A673 (cell line): ENCODE measurements around the gene CEND1. TPM values are rescaled to one million over a fixed set of nuclear protein-coding genes. Genes with fewer than 3 reads are reported as not detected.

Experiments
- BruUV-seq: library from RNA; stranded (reverse); fragments of 400-500 nt; replicated peaks from 2 replicates; lab custom pipeline; 2021; lab: Mats Ljungman, UMichigan
- CTCF ChIA-PET: fragments of 300-600 bp; sonication (Branson Sonifier 250); formaldehyde crosslinking; loops from one replicate; lab custom pipeline; 2022; ENCODE audit warnings: antibody characterized with exemption; lab: Charles Lee
- POLR2A ChIA-PET: fragments of 300-600 bp; sonication (Branson Sonifier 250); formaldehyde crosslinking; loops from one replicate; lab custom pipeline; 2022; ENCODE audit warnings: antibody characterized with exemption; ENCODE audit not compliant: low non-redundant PET; lab: Charles Lee
- DNase-seq: peaks from one replicate; pipeline ENCODE4 v3.0.0-alpha.2; 2015; ENCODE audit warnings: low spot score
- H3K27ac ChIP-seq: fragments of 200-600 bp; sonication (generic); 2 replicates; pipeline ENCODE4 v1.5.1; 2016; ENCODE audit warnings: mixed run types, low read depth, mild to moderate bottlenecking, mixed read lengths, antibody characterized with exemption, low read length; ENCODE audit not compliant: poor library complexity, severe bottlenecking
- H3K27me3 ChIP-seq: fragments of 200-600 bp; sonication (generic); replicated peaks from 2 replicates; pipeline ENCODE4 v1.6.1; 2017; ENCODE audit warnings: mixed run types, low read depth, mild to moderate bottlenecking, mixed read lengths, antibody characterized with exemption, low read length; ENCODE audit not compliant: insufficient read depth, poor library complexity
- H3K36me3 ChIP-seq: fragments of 200-600 bp; sonication (generic); 2 replicates; pipeline ENCODE4 v1.6.1; 2016; ENCODE audit warnings: mixed run types, mild to moderate bottlenecking, mixed read lengths, antibody characterized with exemption, low read length; ENCODE audit not compliant: insufficient read depth, poor library complexity, severe bottlenecking
- H3K4me1 ChIP-seq: fragments of 200-600 bp; sonication (generic); 2 replicates; pipeline ENCODE4 v1.6.1; 2017; ENCODE audit warnings: mixed run types, mild to moderate bottlenecking, mixed read lengths, antibody characterized with exemption, low read length; ENCODE audit not compliant: insufficient read depth, poor library complexity, severe bottlenecking
- H3K4me3 ChIP-seq: fragments of 200-600 bp; sonication (generic); 2 replicates; pipeline ENCODE4 v1.5.1; 2016; ENCODE audit warnings: low read depth, mixed run types, mild to moderate bottlenecking, mixed read lengths, low read length; ENCODE audit not compliant: poor library complexity, severe bottlenecking
- H3K9me3 ChIP-seq: fragments of 200-600 bp; sonication (generic); 2 replicates; pipeline ENCODE4 v1.6.1; 2016; ENCODE audit warnings: mixed run types, low read depth, mild to moderate bottlenecking, mixed read lengths, antibody characterized with exemption, low read length; ENCODE audit not compliant: poor library complexity, severe bottlenecking
- CTCF ChIP-seq: fragments of 300-800, 200-600 bp; sonication (generic); conservative IDR thresholded peaks from 2 replicates; pipeline ENCODE4 v1.5.1; 2017; ENCODE audit warnings: low read depth, mild to moderate bottlenecking, antibody characterized with exemption, low read length, moderate library complexity, mixed read lengths
- EZH2 ChIP-seq: fragments of 200-600 bp; sonication (generic); IDR thresholded peaks from 2 replicates; pipeline ENCODE4 v1.6.1; 2017; ENCODE audit warnings: borderline replicate concordance, low read depth, mild to moderate bottlenecking, mixed read lengths, antibody characterized with exemption, low read length; ENCODE audit not compliant: poor library complexity, severe bottlenecking
- intact Hi-C: fragments of 100-400 bp; cut with micrococcal nuclease; formaldehyde crosslinking; loops from one replicate; pipeline ENCODE4 v1.10.0; 2022; ENCODE audit not compliant: unreplicated experiment
- total RNA-seq: library from RNA; stranded (reverse); gene quantifications from 2 replicates; pipeline ENCODE4 v1.2.3, GENCODE V29; 2021

The CEND1 gene
- total RNA-seq, 1 experiment from 2014 or later = 0.52 TPM

DNA sequence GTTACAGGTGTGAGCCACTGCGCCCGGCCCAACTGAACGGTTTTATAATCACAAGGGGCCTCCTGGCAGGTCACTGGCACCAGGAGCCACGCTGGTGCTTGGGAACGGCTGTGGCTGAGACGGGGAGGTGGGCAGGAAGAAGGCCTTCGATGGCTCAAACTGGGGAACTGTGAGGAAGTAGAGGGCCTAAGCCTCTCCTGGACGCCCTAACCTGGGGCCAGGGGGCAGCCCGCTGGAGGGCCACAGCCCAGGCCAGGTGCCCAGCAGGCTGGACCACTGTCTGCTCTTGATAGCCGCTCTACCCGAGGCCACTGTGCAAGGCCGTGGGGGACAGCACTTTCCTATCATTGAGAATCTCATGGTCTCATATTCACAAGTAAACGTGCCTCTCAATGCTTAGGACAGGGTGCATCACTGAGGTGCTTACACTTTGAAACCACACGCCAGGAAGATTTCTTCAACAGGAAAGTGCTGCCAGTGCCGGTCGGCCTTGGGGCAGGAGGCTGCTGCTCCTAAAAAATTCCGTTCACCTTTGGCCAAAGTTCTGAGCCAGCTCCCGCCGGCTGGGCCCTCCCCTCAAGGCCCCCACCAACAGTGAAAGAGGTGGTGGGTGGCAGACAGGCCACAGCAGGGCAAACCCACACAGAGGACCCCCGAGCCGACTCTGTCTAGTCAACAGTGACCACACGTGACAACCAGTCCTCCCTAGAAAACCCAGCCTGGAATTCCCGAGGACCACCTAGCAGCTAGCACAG, 19.8 kb downstream of the CEND1 start:
- Histone ChIP-seq H3K4me1 (peaks cover under 1% of the 10 kb centered on the region), H3K9me3 (no peaks in the 10 kb centered on the region), H3K27me3 (no peaks in the 10 kb centered on the region), H3K36me3 (peaks cover 44% of the 10 kb centered on the region), H3K27ac (no peak overlapping the region), H3K4me3 (no peak overlapping the region)
- ChIA-PET CTCF (no interaction called here), POLR2A (no interaction called here)
- intact Hi-C loops = no loop called here
- BruUV-seq = no TSS peak
- no peak for TF ChIP-seq EZH2
- TF ChIP-seq CTCF = no peak
- no peak for DNase-seq

GRCh38 chr11:767238-767637, 22.7 kb downstream of the CEND1 start:
- ChIA-PET POLR2A (no interaction called here), CTCF (no interaction called here)
- H3K4me3 ChIP-seq = no peak overlapping the region
- BruUV-seq = TSS peak; percentile 45
- TF ChIP-seq EZH2 = no peak
- TF ChIP-seq CTCF = no peak
- no peaks in the 10 kb centered on the region for H3K27me3 ChIP-seq
- no peak for DNase-seq
- H3K9me3 ChIP-seq = no peaks in the 10 kb centered on the region
- H3K27ac ChIP-seq = no peak overlapping the region
- H3K4me1 ChIP-seq = no peaks in the 10 kb centered on the region
- intact Hi-C loops = no loop called here
- peaks cover 49% of the 10 kb centered on the region for H3K36me3 ChIP-seq

DNA sequence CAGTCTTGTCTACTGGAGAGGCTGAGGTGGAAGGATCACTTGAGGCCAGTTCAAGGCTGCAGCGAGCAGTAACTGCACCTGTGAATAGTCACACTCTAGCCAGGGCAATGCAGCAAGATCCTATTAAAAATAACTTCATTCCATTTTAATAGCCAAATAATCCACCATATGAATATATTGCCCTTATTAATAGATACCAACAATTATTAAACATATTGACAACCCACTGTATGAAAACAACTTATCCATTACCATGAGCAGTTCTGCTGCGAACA, 23.0 kb downstream of the CEND1 start:
- H3K4me3 ChIP-seq = no peak overlapping the region
- H3K9me3 ChIP-seq = no peaks in the 10 kb centered on the region
- ChIA-PET POLR2A (no interaction called here), CTCF (no interaction called here)
- BruUV-seq = no TSS peak
- intact Hi-C loops = no loop called here
- no peaks in the 10 kb centered on the region for H3K4me1 ChIP-seq
- H3K27me3 ChIP-seq = no peaks in the 10 kb centered on the region
- no peak for DNase-seq
- TF ChIP-seq EZH2 = no peak
- no peak for TF ChIP-seq CTCF
- peaks cover 50% of the 10 kb centered on the region for H3K36me3 ChIP-seq
- no peak overlapping the region for H3K27ac ChIP-seq
